Cardiac fibroblast (primary cell): ENCODE results near the gene PLA2G2F.

Experiments
- DNase-seq, 2 donors: peaks; one replicate each; pipeline versions ENCODE4 v3.0.0 to v3.0.0-alpha.2; 2010; ENCODE audit warnings: low read depth in 2 of 2
- H3K4me3 ChIP-seq, 2 donors: replicated peaks in 1 of 2; 1 replicate in 1 of 2; 2 replicates in 1 of 2; pipeline ENCODE4 v1.5.1; 2011; ENCODE audit warnings: low read depth in 2 of 2, low read length in 2 of 2, mild to moderate bottlenecking in 2 of 2, moderate library complexity in 1 of 2
- TF ChIP-seq, protein P1 (sequence below): IDR thresholded peaks from one replicate; pipeline ENCODE4 v1.5.1; 2011; ENCODE audit warnings: low read depth, mild to moderate bottlenecking, low read length, inconsistent platforms

PLA2G2F gene

DNA sequence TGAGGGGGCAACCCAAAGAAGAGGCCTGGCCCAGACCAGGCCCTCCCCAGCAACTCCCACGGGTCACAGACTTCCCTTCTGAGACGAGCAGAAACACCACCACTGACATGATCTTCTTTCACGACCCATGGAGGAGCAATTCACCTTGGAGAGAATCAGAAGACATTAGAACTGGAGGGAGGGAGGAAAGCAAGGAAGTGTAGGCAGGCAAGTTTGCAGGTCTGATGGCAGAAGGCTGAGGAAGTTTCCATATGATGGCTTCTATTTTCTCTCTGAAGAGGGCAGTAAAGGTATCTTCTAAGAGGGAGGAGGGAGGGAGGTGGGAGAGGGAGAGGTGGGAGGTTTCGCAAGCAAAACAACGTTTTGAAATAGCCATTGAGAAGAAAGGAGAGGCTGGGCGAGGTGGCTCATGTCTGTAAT is 45.4 kb downstream of the PLA2G2F start:
- H3K4me3 ChIP-seq = no peak overlapping the region
- DNase-seq = no peak
- TF ChIP-seq, protein P1, sequence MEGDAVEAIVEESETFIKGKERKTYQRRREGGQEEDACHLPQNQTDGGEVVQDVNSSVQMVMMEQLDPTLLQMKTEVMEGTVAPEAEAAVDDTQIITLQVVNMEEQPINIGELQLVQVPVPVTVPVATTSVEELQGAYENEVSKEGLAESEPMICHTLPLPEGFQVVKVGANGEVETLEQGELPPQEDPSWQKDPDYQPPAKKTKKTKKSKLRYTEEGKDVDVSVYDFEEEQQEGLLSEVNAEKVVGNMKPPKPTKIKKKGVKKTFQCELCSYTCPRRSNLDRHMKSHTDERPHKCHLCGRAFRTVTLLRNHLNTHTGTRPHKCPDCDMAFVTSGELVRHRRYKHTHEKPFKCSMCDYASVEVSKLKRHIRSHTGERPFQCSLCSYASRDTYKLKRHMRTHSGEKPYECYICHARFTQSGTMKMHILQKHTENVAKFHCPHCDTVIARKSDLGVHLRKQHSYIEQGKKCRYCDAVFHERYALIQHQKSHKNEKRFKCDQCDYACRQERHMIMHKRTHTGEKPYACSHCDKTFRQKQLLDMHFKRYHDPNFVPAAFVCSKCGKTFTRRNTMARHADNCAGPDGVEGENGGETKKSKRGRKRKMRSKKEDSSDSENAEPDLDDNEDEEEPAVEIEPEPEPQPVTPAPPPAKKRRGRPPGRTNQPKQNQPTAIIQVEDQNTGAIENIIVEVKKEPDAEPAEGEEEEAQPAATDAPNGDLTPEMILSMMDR = no peak

DNA sequence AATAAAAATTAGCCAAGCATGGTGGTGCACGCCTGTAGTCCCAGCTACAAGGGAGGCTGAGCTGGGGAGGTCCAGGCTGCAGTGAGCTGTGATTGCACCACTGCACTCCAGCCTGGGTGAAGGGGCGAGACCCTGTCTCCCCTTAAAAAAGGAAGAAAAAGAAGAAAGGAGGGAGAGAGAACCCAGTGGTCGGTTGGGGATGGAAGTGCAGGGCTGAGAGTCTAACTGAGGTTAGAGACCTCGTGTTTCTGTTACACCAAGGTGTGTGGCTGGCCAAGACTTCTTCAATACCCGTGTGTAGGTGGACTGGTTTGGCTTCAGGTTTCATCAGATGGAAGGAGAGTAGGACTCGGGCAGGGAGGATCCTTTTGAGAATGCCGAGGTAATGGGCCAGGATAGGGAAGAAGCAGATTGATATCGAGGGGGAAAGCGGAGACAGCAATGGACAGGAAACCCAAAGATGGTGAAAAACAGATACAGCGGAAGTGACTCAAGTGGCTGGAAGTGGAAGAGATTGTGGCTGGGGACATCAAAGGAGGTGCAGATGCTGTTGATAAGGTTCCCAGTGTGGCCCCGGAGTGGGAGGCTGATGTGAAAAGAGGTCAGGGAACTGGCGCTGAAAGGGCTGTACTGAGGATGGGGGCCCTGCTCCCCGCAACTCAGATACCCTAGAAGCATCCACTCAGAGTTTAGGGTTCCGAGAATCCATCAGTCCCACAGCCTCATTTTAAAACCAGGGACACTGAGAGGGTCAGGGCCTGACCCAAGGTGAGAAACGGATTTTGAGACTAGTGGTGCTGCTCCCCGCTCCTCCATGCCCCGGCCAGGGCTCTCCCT is 46.1 kb downstream of the PLA2G2F start:
- no peak overlapping the region for H3K4me3 ChIP-seq
- TF ChIP-seq, protein P1 = no peak
- no peak for DNase-seq

DNA sequence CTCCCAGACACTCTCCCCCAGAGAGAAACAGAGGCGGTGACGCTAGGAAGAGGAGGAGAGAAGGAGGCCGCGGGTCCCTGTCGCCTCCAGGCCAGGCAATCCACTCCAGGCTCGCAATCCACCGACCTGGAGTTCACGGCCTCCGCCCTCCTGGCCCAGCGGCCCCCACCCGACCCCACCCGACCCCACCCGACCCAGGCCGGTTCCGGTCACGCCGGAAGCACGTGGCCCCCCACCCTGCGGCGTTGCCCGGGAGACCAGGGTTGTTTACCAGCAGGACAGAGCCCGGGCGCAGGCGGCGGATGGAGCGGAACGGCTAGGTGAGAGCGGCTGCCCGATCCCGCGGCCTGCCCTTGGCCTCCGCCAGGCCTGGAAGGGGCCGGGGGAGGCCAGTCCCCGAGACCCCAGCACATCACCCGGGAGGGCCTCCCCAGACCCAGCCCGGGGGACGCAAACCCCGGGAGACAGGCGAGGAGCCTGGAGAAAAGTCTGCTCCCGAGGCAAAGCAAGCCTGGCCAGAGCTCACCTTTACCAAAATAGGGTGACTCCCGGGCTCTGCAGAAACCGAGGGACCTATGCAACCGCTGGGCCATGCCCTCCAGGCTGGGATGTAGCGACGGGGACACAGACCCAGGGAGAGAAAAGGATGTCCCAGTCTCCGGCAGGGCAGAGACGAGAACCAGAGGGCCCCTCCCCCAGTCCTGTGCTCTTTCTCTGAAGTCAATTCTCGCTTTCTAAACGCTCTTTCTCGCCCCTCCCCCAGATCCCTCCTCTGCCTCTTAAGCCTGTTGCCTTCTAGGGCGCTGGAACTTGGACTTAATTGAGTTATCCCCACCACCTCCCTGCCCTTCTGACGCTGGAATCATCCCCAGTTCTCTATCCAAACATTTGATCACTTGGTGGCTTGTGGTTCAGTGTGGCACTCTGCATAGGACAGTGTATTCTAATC is 47.0 kb downstream of the PLA2G2F start, which contains the start of the genes PLA2G2C and UBXN10:
PLA2G2C (minus strand) TSS at position 685 of the 949 bp plus-strand sequence. CDS start 9,155 bp downstream, outside the sequence.
UBXN10 (plus strand) TSS at position 263 of the 949 bp plus-strand sequence. CDS start 4,466 bp downstream, outside the sequence.
- TF ChIP-seq, protein P1 = no peak
- DNase-seq = peak in 1 of 2 donors; percentile 41
- peak within 1 kb of the TSS in 1 of 2 donors; percentile 21 for H3K4me3 ChIP-seq

DNA sequence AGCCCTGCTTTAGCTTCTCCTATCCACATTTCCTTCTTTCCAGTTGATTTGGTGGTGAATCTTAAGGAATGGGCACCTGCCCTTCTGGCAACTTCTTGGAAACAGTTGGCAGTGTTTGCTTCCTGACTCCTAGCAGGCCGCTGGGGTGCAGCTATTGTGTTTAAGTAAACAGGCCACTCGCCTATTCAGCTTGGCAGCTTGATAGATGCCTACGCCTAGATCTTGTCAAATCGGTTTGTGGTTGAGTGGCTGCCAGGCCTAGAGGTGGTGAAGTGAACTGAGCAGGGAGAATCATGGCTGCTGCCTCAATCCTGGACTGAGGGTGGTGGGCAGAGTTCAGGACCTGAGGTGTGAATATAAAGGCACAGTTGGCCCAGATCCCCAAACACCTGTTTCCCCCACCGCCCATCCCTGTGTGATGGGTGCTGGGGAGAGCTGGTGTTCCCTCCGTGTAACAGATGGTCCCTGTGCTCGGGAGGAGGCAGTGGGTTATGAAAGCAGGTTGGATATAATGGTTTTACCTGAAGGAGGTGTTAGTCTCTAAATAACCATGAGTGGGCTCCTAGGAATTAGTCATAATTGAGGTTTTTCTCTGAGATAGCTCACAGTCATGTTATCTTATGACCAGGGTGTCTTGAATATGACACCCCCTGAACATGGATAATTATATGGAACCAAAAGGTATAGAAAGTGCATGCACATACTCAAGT is 48.1 kb downstream of the PLA2G2F start:
- TF ChIP-seq, protein P1 = no peak
- H3K4me3 ChIP-seq = no peak overlapping the region
- DNase-seq = no peak

DNA sequence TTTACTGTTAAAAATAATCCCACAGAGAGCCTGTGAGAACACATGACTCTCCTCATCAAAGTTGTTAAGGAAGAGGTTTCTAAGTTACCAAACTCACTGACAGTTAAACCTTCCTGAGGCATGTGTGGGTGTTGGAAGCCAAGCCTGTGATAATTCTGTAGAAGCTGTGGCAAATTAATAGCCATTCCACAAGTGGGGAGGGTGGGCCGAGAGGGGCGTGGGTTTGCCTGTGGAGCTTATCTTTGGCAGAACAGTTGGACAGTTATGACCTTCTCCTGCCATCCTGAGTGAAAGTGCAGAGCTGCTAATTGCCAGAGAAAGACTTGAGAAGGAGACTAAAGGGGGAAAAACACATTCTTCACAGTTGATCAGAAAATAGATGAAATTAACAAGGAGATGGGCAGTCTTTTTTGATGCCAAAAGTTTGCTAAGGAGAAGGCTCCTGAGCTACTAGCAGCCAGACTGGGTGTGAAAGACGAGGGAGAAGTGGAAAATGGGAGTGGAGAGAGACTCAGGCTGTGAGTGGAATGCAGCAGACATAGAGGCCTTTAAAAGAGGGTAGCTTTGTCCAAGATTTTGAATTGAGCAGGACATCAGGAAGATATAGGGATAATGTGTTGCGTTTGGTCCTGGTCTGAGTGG is 48.8 kb downstream of the PLA2G2F start:
- TF ChIP-seq, protein P1 = no peak
- no peak overlapping the region for H3K4me3 ChIP-seq
- DNase-seq = no peak

DNA sequence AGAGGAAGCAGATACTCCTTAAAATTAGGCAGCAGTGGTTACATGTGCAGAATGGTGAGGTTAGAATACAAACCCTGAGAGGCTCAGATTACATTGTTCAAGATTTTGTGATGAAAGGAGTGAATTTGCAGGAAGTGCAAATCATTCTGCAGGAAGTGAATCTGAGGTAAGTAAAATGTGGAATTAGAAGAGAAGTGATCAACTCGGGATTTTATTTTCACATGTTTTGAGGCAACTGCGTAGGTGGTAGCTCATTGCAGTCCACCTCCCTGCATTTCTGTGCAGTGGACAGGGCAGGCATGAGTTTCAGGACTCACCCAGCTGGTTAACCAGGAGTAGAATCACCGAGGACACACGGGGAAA is 49.3 kb downstream of the PLA2G2F start:
- no peak for DNase-seq
- no peak overlapping the region for H3K4me3 ChIP-seq
- TF ChIP-seq, protein P1 = no peak
